Stimulated activated memory B cell treated with anti-CD40 and anti-IgM and Interleukin-4, amounts not matched to agents 10 μg/mL and 1 μg/mL and 100 μg/mL, for 72 hours (primary cell): ENCODE data around the gene BRD4.

Experiments
- ATAC-seq: fragments of 150-1000 bp; cut with Tn5 transposase; 2 replicates; pipeline ENCODE4 v1.10.0; 2021
- H3K27ac Mint-ChIP-seq: one replicate; pipeline ENCODE4 v1.8.0; 2022; ENCODE audit warnings: mild to moderate bottlenecking, mixed read lengths
- H3K27me3 Mint-ChIP-seq: one replicate; pipeline ENCODE4 v1.8.0; 2022; ENCODE audit warnings: mixed read lengths
- H3K36me3 Mint-ChIP-seq: one replicate; pipeline ENCODE4 v1.8.0; 2022; ENCODE audit warnings: mixed read lengths
- H3K4me1 Mint-ChIP-seq: one replicate; pipeline ENCODE4 v1.8.0; 2022; ENCODE audit warnings: mixed read lengths
- H3K4me3 Mint-ChIP-seq: one replicate; pipeline ENCODE4 v1.8.0; 2022; ENCODE audit warnings: mild to moderate bottlenecking, moderate library complexity, mixed read lengths
- H3K9me3 Mint-ChIP-seq: one replicate; pipeline ENCODE4 v1.8.0; 2022; ENCODE audit warnings: mixed read lengths

The BRD4 gene

DNA sequence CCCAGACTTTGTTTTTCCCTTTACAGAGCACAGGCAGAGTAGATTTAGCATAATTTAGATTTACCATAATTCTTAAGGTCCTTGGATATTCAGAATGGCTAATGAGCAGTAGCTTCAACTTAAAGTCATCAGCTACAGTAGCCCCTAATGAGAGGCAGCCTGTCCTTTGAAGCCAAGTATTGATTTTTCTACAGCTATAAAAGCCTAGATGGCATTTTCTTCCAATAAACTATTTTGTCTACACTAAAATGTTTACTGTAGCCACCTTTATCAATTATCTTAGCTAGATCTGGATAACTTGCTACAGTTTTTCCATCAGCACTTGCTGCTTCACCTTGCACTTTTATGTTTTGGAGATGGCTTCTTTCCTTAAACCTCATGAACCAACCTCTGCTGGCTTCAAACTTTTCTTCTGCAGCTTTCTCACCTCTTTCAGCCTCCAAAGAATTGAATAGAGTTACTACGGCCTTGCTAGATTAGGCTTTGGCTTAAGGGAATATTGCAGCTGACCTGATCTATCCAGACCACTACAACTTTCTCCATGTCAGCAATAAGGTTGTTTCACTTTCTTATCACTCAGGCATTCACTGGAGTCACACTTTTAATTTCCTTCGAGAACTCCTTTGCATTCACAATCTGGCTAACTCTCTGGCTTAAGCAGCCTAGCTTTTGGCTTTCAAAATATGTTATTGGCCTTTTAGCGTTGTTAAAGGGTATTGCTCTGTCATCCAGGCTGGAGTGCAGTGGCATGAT, 26.6 kb downstream of the BRD4 start:
- no peaks in the 10 kb centered on the region for H3K9me3 Mint-ChIP-seq
- H3K4me3 Mint-ChIP-seq, result no peak overlapping the region
- H3K27me3 Mint-ChIP-seq, result no peaks in the 10 kb centered on the region
- no peak for ATAC-seq
- H3K36me3 Mint-ChIP-seq, result peaks cover 5% of the 10 kb centered on the region
- H3K4me1 Mint-ChIP-seq, result peaks cover 85% of the 10 kb centered on the region
- no peak overlapping the region for H3K27ac Mint-ChIP-seq

DNA sequence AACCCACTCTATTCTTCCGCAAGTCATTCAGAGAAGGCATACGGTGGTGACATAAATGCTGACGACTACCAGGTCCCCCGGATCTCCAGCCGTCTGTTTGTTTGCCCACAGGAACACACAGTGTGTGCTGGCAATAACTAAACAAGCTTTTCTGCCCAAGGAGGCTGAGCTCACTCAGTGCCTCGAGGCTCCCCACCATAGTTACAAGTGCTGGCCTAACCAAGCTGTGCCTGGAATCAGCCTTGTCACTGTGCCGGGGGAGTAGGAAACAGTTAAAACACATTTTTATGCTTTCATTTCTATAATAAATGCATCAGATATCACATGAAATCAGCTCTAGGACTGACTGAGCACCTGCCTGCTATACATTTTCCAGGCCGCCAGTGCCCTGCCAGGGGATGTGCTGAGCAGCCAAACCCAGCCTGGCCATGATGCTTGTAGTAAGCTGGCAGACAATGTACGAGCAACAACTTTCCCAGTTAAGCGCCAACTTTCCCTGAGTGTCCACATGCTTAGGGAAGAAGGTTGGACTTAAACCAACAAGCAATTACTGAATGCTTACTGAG, 28.1 kb downstream of the BRD4 start:
- no peak for ATAC-seq
- H3K27me3 Mint-ChIP-seq, result no peaks in the 10 kb centered on the region
- H3K27ac Mint-ChIP-seq, result no peak overlapping the region
- no peaks in the 10 kb centered on the region for H3K9me3 Mint-ChIP-seq
- H3K36me3 Mint-ChIP-seq, result peaks cover 5% of the 10 kb centered on the region
- H3K4me3 Mint-ChIP-seq, result peak overlapping the region; percentile 29
- H3K4me1 Mint-ChIP-seq, result peaks cover 85% of the 10 kb centered on the region

DNA sequence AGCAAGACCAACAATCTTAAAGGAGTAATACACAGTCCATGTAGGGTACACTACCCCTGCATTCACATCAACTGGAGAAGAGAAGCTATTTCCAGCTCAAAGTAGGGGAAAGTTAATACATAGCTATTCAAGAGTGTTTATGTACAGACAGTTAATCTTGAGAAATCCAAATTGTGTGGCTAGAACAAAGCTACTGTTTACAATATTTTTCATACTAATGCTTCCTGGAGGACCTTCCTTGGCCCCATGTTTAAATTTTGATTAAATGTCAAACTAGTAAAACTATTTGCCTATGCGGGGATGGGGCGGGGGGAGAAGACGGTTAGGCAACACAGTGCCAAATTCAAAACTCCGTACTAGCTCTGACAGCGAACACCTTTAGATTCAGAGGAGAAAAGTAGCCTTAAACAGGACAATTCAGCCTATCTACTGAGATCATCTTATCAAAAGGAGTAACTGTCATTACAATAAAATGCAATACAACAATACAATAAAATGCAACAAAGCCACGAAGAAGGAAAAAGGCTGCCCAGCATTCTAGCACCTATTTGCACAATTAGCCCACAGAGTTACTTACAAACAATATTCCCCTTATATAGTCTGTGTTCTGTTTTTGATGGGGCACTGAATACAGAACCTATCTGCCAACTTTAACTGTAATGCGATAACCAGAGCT, 29.1 kb downstream of the BRD4 start:
- Mint-ChIP-seq H3K4me3 (no peak overlapping the region), H3K27me3 (no peaks in the 10 kb centered on the region)
- no peak for ATAC-seq

DNA sequence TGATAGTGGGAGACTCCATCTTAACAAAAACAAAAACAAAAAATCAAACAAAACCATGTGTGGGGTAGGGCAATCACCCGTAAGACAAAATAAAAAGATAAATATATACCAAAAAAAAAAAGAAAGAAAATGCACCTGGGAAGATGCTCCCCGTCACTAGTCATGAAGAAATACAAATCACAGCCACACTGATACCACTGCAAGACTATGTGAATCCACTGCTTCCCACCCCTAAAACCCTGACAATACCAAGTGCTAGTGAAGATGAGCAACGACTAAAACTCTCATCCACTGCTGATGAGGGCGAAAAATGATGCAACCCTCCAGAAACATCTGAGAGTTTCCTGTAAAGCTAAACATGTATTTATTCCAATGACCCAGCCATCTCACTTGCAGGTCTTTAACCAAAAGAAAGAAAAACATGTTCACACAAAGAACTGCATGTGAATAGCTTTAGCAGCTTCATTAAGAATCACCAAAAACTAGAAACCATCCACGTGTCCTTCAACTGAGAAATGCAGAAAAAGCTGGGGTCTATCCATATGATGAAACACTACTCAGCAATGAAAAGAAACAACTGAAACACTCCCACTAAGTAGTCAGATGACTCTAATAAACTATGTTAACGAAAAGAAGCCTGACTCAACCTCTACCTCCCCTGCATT, 31.7 kb downstream of the BRD4 start:
- H3K27ac Mint-ChIP-seq, result peak overlapping the region; percentile 44
- no peak overlapping the region for H3K4me3 Mint-ChIP-seq
- peaks cover 8% of the 10 kb centered on the region for H3K36me3 Mint-ChIP-seq
- peaks cover 97% of the 10 kb centered on the region for H3K4me1 Mint-ChIP-seq
- H3K9me3 Mint-ChIP-seq, result no peaks in the 10 kb centered on the region
- no peaks in the 10 kb centered on the region for H3K27me3 Mint-ChIP-seq
- ATAC-seq, result no peak

More for the DNA sequence above, 29.1 kb downstream of the BRD4 start:
- no peaks in the 10 kb centered on the region for H3K9me3 Mint-ChIP-seq
- H3K4me1 Mint-ChIP-seq, result peaks cover 94% of the 10 kb centered on the region
- peak overlapping the region; percentile 17 for H3K27ac Mint-ChIP-seq
- H3K36me3 Mint-ChIP-seq, result peaks cover 5% of the 10 kb centered on the region

DNA sequence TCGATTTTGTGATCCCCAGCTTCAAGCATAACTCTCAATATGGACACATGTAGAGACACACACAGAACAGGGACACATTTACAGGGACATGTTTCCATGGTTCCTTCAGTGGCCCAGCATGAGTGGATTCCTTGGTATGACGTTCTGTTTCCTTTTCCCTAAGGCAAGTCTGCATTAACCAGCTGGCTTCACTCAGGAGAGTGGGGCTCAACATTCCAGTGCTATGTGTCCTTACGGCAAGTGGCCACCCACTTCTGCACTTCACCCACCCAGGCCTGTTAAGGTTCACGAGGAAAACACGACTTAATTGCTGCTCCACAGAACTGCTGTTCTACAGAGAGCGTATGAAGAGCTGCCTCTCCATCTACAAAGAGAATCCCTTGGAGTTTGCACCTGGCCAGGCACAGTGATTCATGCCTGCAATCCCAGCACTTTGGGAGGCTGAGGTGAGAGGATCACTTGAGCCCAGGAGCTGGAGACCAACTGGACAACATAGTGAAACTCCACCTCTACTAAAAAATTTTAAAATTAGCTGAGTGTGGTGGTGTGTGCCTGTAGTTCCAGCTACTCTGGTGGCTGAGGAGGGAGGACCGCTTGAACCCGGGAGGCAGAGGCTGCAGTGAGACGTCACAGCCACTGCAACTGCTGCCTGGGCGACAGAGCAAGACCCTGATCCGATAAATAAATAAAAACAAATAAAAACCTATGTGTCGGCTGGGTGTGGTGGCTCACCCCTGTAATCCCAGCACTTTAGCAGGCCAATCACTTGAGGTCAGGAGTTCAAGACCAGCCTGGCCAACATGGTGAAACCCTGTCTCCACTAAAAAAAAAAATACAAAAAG, 32.5 kb downstream of the BRD4 start:
- Mint-ChIP-seq H3K27me3 (no peaks in the 10 kb centered on the region), H3K36me3 (peaks cover 8% of the 10 kb centered on the region), H3K4me3 (no peak overlapping the region)

DNA sequence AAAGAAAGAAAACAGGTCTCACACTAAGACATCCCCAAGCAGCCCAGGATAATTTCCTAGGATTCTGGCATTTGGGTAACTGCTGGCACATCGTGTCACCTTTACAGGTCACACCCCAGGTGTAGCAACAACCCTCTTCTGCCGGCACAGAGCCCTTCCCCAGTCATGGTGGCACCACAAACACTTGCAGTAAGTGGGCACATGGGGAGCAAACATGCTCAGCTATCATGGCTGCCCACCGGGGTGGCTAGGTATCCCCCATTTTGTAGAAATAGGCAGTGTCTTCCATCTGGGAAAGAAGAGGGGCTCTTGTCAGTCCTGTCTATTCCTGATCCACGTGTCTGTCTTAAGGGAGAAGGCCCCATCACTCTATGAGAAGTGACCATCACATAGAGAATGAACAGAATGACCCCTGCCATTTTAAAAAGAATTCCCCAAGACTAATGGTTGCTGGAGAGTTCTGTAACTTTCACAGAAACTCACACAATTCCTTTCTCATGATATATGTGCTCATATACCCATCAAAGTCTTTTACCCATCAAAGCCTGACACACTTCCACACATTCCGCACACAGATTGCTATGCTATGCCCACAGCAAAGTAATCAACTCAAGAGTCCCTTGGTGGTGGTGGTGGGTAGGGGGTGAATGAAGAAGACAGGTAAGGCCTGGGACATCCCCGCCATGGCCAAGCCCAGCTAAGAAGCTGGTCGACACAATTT, 33.3 kb downstream of the BRD4 start:
- Mint-ChIP-seq H3K9me3 (no peaks in the 10 kb centered on the region), H3K36me3 (peaks cover 8% of the 10 kb centered on the region), H3K4me1 (peaks cover 99% of the 10 kb centered on the region), H3K27me3 (no peaks in the 10 kb centered on the region), H3K27ac (peak overlapping the region; percentile 1), H3K4me3 (peak overlapping the region; percentile 7)
- ATAC-seq, result no peak

More for the DNA sequence above, 32.5 kb downstream of the BRD4 start:
- H3K9me3 Mint-ChIP-seq, result no peaks in the 10 kb centered on the region
- peaks cover 99% of the 10 kb centered on the region for H3K4me1 Mint-ChIP-seq
- no peak overlapping the region for H3K27ac Mint-ChIP-seq
- no peak for ATAC-seq

DNA sequence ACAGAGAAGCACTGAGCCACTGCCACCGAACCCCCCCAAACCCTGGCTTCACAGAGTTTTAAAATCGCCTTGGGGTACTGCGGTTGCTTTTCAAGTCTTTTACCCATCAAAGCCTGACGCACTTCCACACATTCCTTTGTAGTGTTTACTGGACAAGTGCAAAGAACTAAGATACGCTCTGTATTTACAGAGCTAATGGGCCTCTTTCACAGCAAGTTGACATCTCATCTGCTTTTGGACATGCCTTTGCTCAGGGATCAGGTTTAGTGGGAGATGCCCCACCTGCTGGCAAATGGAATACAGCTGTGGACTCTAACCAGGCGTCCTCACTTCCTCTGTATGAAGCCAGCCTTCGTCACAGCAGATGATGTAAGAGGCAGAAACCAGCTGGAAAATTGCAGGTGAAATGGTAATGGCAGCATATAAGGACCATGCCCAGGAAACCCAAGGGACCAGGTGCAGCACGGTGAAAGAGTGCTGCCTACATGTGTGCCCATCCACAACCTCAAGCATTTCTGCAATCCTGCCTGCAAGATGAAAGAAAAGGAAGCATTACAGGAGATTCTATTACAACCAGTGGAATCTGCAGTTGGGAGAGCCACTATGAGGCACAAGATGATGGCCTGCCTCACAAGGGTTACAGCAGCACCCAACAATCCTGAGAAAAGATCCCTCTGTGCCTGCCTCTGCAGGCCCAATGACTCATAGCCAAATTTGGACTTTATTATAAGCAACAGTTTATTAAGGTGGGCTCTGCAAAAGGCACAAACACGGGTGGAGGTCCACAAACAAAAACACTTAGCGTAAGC, 34.7 kb downstream of the BRD4 start:
- Mint-ChIP-seq H3K9me3 (no peaks in the 10 kb centered on the region), H3K27ac (peak overlapping the region; percentile 1), H3K36me3 (peaks cover 8% of the 10 kb centered on the region), H3K27me3 (no peaks in the 10 kb centered on the region), H3K4me3 (no peak overlapping the region), H3K4me1 (peaks cover 99% of the 10 kb centered on the region)
- no peak for ATAC-seq

DNA sequence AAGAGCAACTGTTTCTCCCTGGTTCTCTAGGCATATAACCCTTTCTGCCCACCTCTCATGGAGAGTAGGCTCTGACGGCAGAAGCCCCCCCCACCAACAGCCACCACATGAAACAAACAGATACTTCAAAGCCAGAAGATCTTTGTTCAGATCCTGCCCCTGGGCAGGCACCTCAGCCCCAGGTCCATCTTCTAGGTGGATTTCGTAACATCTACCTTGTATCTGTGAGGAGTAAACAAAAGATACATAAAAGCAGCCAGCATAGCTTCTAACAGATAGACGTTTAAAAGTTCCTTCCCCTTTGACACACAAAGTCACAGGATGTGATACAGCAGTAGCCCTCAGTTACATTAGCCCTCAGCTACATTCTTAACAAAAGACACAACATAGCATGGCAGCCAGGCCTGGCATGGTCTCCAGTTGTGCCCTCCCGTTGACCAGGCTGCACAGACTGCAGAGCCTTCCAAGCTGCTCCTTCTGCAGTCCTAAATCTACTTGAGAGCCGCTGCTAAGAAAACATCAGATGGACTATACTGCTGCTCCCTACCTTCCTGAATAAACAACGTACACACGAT, 35.4 kb downstream of the BRD4 start:
- Mint-ChIP-seq H3K36me3 (peaks cover 8% of the 10 kb centered on the region), H3K4me1 (peaks cover 99% of the 10 kb centered on the region), H3K27me3 (no peaks in the 10 kb centered on the region), H3K9me3 (no peaks in the 10 kb centered on the region), H3K27ac (no peak overlapping the region), H3K4me3 (no peak overlapping the region)
- no peak for ATAC-seq

DNA sequence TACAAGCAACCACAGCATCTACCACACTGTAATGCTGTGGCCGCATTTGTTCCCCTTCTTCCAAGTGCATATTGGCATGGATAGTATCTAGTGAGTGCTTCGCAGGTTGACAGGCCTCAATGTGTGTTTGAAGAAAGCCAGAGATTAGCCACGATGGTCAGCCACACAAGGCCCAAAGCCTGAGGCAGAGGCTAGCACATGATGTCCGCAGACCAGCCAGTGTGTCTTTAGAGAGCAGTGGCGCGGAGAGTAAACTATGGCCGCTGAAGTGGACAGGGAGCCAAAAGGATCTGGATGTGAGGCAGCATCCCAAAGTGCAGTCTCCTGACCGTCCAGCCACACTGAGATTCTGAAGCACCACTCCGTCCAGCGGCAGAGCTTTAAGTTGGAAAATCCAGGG, 36.0 kb downstream of the BRD4 start:
- Mint-ChIP-seq H3K4me3 (no peak overlapping the region), H3K36me3 (peaks cover 8% of the 10 kb centered on the region), H3K27ac (no peak overlapping the region), H3K9me3 (no peaks in the 10 kb centered on the region), H3K27me3 (no peaks in the 10 kb centered on the region), H3K4me1 (peaks cover 99% of the 10 kb centered on the region)
- ATAC-seq, result no peak

DNA sequence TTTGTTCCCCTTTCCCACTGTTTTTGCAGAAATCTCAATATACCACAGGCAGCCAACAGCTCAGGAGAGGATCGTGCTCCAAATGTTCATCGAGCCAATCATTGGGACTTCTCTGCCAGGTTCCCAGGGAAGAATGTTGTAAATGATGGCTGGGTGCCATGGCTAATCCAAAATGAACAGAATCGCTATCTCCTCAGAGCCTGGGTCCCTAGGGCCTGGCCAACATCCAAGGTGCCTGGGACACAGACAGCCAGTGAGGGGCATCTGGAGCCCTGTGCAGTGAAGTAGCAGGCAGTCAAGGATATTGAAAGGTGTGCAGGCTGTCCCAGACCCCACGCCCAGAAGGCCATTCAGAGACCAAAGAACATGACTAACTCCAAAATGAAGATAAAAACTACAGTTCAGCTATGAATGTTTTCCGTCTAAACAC, 37.8 kb downstream of the BRD4 start:
- Mint-ChIP-seq H3K27ac (no peak overlapping the region), H3K4me1 (peaks cover 99% of the 10 kb centered on the region), H3K27me3 (no peaks in the 10 kb centered on the region), H3K4me3 (no peak overlapping the region), H3K36me3 (peaks cover 8% of the 10 kb centered on the region), H3K9me3 (no peaks in the 10 kb centered on the region)
- ATAC-seq, result no peak

DNA sequence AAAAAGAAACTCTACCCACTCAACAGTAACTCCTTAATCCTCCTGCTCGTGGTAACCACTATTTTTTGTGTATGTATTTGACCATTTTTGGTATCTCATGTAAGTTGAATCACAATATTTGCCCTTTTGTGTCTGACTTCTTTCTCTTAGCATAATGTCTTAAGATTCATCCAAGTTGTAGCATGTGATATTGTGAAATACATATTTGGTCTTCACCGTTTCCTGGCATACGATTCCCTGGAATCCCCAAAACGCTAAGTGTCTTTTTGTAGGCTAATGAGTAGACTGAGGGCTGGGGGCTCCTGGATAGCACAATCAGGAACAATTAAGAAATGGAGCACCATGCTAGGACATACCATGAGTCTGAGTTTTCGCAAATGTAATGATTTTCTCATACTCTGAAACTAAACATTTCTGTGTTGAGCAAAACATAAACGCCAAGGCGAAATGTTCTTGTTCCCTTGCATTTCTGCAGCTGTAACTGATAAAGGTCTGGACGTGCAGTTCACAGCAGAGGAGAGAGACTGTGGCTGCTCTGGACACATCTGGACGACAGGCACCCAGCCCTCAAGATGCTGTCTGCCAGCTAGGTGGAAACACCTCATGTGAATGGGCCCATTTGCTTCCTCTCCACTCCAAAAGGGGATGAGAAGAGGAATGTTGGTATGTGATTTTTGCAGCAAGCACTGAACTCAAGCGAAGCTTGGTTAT, 38.4 kb downstream of the BRD4 start:
- peaks cover 99% of the 10 kb centered on the region for H3K4me1 Mint-ChIP-seq
- H3K9me3 Mint-ChIP-seq, result no peaks in the 10 kb centered on the region
- H3K27ac Mint-ChIP-seq, result peak overlapping the region; percentile 11
- peaks cover 8% of the 10 kb centered on the region for H3K36me3 Mint-ChIP-seq
- H3K27me3 Mint-ChIP-seq, result no peaks in the 10 kb centered on the region
- peak overlapping the region; percentile 18 for H3K4me3 Mint-ChIP-seq
- ATAC-seq, result no peak

DNA sequence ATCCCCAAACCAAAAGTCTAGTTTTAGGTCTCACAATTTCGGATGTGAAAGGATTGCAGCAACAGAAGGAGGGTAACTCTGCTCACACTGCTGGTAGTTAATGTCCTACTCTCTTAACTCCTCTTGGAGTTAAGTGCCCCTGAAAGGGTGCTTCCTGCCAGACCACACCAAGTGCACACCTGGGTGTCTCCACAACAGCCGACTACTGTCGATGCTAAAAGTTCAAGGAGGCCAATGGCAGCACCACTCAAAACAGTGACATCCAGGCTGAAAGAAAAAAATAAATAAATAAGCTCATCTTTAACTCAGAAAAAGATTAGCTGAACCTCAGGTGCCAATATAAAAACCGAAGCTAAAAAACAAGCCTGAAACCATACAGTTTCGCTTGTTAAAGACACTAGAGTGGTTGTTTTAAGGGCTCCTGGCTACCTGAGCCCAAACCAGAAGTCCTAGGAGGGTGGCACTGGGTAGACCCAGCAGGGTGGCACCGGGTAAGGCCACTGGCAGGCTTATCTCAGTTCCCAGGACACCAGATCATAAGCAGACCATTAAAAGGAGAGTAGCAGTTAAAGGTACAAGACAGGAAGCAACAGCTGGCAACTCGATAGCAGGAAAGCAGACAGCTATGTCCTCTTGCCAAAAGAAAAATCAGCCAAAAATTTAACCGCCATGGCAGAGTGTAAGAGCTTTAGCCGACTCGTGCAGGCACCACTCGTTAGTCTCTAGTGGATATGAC, 39.3 kb downstream of the BRD4 start:
- Mint-ChIP-seq H3K27me3 (no peaks in the 10 kb centered on the region), H3K4me3 (peak overlapping the region; percentile 61), H3K9me3 (no peaks in the 10 kb centered on the region), H3K27ac (peak overlapping the region; percentile 11), H3K4me1 (peaks cover 99% of the 10 kb centered on the region), H3K36me3 (peaks cover 8% of the 10 kb centered on the region)
- ATAC-seq, result no peak
